Epidermal melanocyte (primary cell): Measurements from ENCODE around the gene LCLAT1.
A peak's percentile ranks its signal among the peaks of the same experiment; 100 is the strongest.

Experiments
- DNase-seq: peaks from one replicate; pipeline ENCODE4 v3.0.0; 2011; ENCODE audit warnings: low spot score; ENCODE audit not compliant: insufficient read length

Gene LCLAT1

GRCh38 chr2:30447149-30448045, at the start of gene LCLAT1:
TSS of gene LCLAT1 (plus strand) at chr2:30447246. CDS start at chr2:30525591, 78,345 bp downstream.
- peak; percentile 63 for DNase-seq

GRCh38 chr2:30398084-30398873, 48.8 kb upstream of the LCLAT1 start:
- DNase-seq, result no peak

GRCh38 chr2:30400151-30400954, 46.7 kb upstream of the LCLAT1 start:
- DNase-seq, result no peak

- DNase-seq, result no peak
Measured at GRCh38 chr2:30402441-30403182, 44.4 kb upstream of the LCLAT1 start.

- no peak for DNase-seq
Measured at GRCh38 chr2:30403592-30404312, 43.3 kb upstream of the LCLAT1 start.

GRCh38 chr2:30404319-30405259, 42.5 kb upstream of the LCLAT1 start:
- DNase-seq, result no peak

GRCh38 chr2:30405260-30405605, 41.8 kb upstream of the LCLAT1 start:
- no peak for DNase-seq

- no peak for DNase-seq
Measured at GRCh38 chr2:30406853-30407252, 40.2 kb upstream of the LCLAT1 start.

GRCh38 chr2:30408961-30409387, 38.1 kb upstream of the LCLAT1 start:
- DNase-seq, result no peak

GRCh38 chr2:30410217-30410616, 36.8 kb upstream of the LCLAT1 start:
- DNase-seq, result no peak

- no peak for DNase-seq
Measured at GRCh38 chr2:30412047-30412683, 34.9 kb upstream of the LCLAT1 start.

GRCh38 chr2:30412684-30413570, 34.1 kb upstream of the LCLAT1 start:
- no peak for DNase-seq

GRCh38 chr2:30414961-30415360, 32.1 kb upstream of the LCLAT1 start:
- no peak for DNase-seq

GRCh38 chr2:30417253-30417652, 29.8 kb upstream of the LCLAT1 start:
- peak; percentile 55 for DNase-seq

GRCh38 chr2:30421026-30421603, 25.9 kb upstream of the LCLAT1 start:
- no peak for DNase-seq

GRCh38 chr2:30421604-30422443, 25.2 kb upstream of the LCLAT1 start:
- no peak for DNase-seq
